ENCODE measurements around the gene GLT8D2. TPM values are rescaled to one million over a fixed set of nuclear protein-coding genes. Genes with fewer than 3 reads are reported as not detected.

Gene GLT8D2
- total RNA-seq, 1 experiment from 2014 or later = not detected

DNA sequence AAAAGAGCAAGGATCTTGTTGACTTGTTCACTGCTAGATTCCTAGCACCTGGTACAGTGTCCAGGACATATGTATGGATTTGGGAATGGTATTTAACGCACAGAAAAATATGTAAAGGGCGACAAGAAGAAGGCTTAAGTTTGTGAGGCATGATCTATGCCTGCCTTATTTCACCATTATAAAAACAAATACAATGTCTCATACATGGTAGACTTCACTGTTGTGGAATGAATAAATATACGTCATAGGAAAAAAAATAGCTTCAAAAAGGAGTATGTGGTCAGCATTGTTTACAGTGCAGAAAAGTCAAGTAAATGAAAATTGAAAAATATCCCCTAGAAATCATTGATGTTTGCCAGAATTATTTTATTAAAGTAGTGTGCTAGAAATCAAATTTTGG is 44.3 kb upstream of the GLT8D2 start:
- H3K4me1 ChIP-seq (ENCODE audit: insufficient read depth, low read length, poor library complexity, severe bottlenecking) = no peaks in the 10 kb centered on the region
- H3K36me3 ChIP-seq (ENCODE audit: insufficient read depth, low read length, poor library complexity, severe bottlenecking) = peaks cover 15% of the 10 kb centered on the region
- no TSS peak for BruUV-seq (replicated peaks)
- H3K9me3 ChIP-seq (ENCODE audit: low read depth, low read length, poor library complexity, severe bottlenecking) = no peaks in the 10 kb centered on the region
- no peaks in the 10 kb centered on the region for H3K27me3 ChIP-seq (replicated peaks; ENCODE audit: insufficient read depth, low read depth, low read length, poor library complexity)
- H3K4me3 ChIP-seq (ENCODE audit: low read depth, low read length, poor library complexity, severe bottlenecking) = no peak overlapping the region
- no peak for DNase-seq (ENCODE audit: low spot score)
- intact Hi-C loops (cut with micrococcal nuclease; ENCODE audit: unreplicated experiment) = no loop called here
- CTCF ChIA-PET = no interaction called here
- H3K27ac ChIP-seq (ENCODE audit: low read depth, low read length, poor library complexity, severe bottlenecking) = no peak overlapping the region
- POLR2A ChIA-PET (ENCODE audit: low non-redundant PET) = no interaction called here
- no peak for TF ChIP-seq EZH2 (IDR thresholded peaks at IDR 0.05; ENCODE audit: borderline replicate concordance, low read depth, low read length, poor library complexity, severe bottlenecking)
- TF ChIP-seq, protein P1, sequence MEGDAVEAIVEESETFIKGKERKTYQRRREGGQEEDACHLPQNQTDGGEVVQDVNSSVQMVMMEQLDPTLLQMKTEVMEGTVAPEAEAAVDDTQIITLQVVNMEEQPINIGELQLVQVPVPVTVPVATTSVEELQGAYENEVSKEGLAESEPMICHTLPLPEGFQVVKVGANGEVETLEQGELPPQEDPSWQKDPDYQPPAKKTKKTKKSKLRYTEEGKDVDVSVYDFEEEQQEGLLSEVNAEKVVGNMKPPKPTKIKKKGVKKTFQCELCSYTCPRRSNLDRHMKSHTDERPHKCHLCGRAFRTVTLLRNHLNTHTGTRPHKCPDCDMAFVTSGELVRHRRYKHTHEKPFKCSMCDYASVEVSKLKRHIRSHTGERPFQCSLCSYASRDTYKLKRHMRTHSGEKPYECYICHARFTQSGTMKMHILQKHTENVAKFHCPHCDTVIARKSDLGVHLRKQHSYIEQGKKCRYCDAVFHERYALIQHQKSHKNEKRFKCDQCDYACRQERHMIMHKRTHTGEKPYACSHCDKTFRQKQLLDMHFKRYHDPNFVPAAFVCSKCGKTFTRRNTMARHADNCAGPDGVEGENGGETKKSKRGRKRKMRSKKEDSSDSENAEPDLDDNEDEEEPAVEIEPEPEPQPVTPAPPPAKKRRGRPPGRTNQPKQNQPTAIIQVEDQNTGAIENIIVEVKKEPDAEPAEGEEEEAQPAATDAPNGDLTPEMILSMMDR (conservative IDR thresholded peaks at IDR 0.05; ENCODE audit: low read depth, low read length) = no peak

DNA sequence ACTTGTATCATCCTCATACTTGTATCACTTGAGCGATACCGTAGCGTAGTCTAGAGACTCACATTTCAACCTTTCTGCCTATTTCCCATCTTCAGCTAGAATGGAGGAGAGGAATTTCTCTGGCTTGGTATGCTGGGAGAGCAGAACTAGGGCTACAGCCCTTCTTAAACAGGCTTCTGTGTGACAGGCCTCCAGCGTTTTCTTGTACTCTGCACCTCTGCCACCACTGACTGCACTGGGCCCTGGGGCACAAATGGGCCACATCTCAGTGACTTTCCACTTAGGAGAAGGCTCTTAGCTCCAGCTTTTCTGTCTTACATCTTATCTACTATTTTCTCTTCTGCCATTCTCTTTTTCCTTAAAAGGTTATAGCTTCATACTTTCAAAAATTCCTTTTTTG is 41.1 kb upstream of the GLT8D2 start:
- H3K4me1 ChIP-seq (ENCODE audit: insufficient read depth, low read length, poor library complexity, severe bottlenecking) = no peaks in the 10 kb centered on the region
- H3K27me3 ChIP-seq (replicated peaks; ENCODE audit: insufficient read depth, low read depth, low read length, poor library complexity) = no peaks in the 10 kb centered on the region
- intact Hi-C loops (cut with micrococcal nuclease; ENCODE audit: unreplicated experiment) = no loop called here
- POLR2A ChIA-PET (ENCODE audit: low non-redundant PET) = interaction anchor here (0.5 kb wide), 1 partner anchor 161 kb away, joined by 3 read pairs; the partner anchor contains the start of gene HSP90B1
- no peak overlapping the region for H3K27ac ChIP-seq (ENCODE audit: low read depth, low read length, poor library complexity, severe bottlenecking)
- no peak overlapping the region for H3K4me3 ChIP-seq (ENCODE audit: low read depth, low read length, poor library complexity, severe bottlenecking)
- CTCF ChIA-PET = no interaction called here
- BruUV-seq (replicated peaks) = no TSS peak
- H3K36me3 ChIP-seq (ENCODE audit: insufficient read depth, low read length, poor library complexity, severe bottlenecking) = peaks cover 7% of the 10 kb centered on the region
- DNase-seq (ENCODE audit: low spot score) = no peak
- H3K9me3 ChIP-seq (ENCODE audit: low read depth, low read length, poor library complexity, severe bottlenecking) = no peaks in the 10 kb centered on the region
- TF ChIP-seq EZH2 (IDR thresholded peaks at IDR 0.05; ENCODE audit: borderline replicate concordance, low read depth, low read length, poor library complexity, severe bottlenecking) = no peak
- TF ChIP-seq, protein P1 (conservative IDR thresholded peaks at IDR 0.05; ENCODE audit: low read depth, low read length) = no peak

DNA sequence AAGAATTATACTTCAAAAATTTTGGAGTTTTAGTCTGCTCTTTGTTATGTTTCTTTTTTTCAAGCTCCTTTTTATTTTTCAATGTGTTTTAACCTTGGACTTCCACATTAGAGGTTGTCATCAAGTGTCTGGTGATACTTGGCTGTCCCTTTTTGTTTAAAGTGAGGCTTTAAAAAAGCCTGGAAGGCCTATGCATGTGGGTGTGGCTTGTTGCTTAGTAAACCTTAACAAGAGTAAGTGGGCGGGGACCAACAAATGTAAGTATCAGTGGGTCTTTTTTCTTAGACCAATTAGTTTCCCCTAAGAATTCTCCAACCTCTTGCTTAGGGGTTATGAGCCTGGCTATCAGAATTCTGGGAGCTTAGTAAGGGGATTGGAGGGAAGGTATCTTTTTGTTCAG is 40.7 kb upstream of the GLT8D2 start:
- Histone ChIP-seq H3K27ac (ENCODE audit: low read depth, low read length, poor library complexity, severe bottlenecking) (no peak overlapping the region), H3K27me3 (replicated peaks; ENCODE audit: insufficient read depth, low read depth, low read length, poor library complexity) (no peaks in the 10 kb centered on the region), H3K36me3 (ENCODE audit: insufficient read depth, low read length, poor library complexity, severe bottlenecking) (peaks cover 7% of the 10 kb centered on the region), H3K9me3 (ENCODE audit: low read depth, low read length, poor library complexity, severe bottlenecking) (no peaks in the 10 kb centered on the region), H3K4me1 (ENCODE audit: insufficient read depth, low read length, poor library complexity, severe bottlenecking) (no peaks in the 10 kb centered on the region), H3K4me3 (ENCODE audit: low read depth, low read length, poor library complexity, severe bottlenecking) (no peak overlapping the region)
- POLR2A ChIA-PET (ENCODE audit: low non-redundant PET) = no interaction called here
- TF ChIP-seq, protein P1 (conservative IDR thresholded peaks at IDR 0.05; ENCODE audit: low read depth, low read length) = no peak
- TF ChIP-seq EZH2 (IDR thresholded peaks at IDR 0.05; ENCODE audit: borderline replicate concordance, low read depth, low read length, poor library complexity, severe bottlenecking) = no peak
- no TSS peak for BruUV-seq (replicated peaks)
- intact Hi-C loops (cut with micrococcal nuclease; ENCODE audit: unreplicated experiment) = no loop called here
- DNase-seq (ENCODE audit: low spot score) = peak; percentile 27
- CTCF ChIA-PET = no interaction called here

All from A673 (cell line).